ENCODE data around the gene PVR.

DNA sequence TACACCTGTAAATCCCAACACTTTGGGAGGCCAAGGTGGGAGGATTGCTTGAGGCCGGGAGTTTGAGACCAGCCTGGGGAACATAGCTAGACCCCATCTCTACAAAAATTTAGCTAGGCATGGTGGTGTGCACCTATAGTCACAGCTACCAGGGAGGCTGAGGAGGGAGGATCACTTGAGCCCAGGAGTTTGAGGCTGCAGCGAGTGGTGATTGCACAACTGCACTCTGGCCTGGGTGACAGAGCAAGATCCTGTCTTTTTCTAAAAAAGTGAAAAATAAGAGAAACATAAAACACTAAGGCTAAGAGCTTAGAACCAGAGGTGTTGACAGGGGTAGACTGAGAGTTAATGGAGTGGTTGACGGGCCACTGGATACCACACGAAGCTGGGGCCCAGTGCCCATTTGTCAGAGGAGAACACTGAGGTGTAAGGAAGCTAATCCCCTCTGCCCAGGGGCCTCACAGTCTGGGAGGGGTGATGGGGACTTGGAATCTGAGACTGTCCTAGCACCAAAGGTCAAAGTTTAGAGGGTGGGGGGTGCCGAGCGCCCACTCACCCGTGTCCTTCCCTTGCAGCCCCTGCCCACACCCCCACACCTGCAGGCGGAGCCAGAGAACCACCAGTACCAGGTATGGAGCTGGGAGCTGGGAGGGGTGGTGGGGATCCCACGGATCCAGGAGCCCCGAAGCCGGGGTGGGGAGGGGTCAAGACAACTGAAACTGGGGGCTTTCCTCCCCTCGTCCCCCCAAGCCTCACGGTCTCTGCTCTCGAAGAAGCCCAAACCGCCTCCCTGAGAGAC is 38.5 kb downstream of the PVR start:
- TF ChIP-seq, protein P1, sequence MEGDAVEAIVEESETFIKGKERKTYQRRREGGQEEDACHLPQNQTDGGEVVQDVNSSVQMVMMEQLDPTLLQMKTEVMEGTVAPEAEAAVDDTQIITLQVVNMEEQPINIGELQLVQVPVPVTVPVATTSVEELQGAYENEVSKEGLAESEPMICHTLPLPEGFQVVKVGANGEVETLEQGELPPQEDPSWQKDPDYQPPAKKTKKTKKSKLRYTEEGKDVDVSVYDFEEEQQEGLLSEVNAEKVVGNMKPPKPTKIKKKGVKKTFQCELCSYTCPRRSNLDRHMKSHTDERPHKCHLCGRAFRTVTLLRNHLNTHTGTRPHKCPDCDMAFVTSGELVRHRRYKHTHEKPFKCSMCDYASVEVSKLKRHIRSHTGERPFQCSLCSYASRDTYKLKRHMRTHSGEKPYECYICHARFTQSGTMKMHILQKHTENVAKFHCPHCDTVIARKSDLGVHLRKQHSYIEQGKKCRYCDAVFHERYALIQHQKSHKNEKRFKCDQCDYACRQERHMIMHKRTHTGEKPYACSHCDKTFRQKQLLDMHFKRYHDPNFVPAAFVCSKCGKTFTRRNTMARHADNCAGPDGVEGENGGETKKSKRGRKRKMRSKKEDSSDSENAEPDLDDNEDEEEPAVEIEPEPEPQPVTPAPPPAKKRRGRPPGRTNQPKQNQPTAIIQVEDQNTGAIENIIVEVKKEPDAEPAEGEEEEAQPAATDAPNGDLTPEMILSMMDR (IDR thresholded peaks at IDR 0.05; ENCODE audit: borderline replicate concordance, extremely low read depth, low read length, poor library complexity, severe bottlenecking) = no peak
- TF ChIP-seq EZH2 (IDR thresholded peaks at IDR 0.05; ENCODE audit: borderline replicate concordance, low read depth, low read length, severe bottlenecking) = no peak

All from DND-41 (cell line).